ENCODE results near the gene ARFGAP1.

Gene ARFGAP1

GRCh38 chr20:63322933-63323273, 50.3 kb downstream of the ARFGAP1 start:
- no peak for DNase-seq (ENCODE audit: insufficient read length, low spot score)
- FAIRE-seq: no peak
- TF ChIP-seq TAF1 (IDR thresholded peaks at IDR 0.05; ENCODE audit: low read depth, low read length): no peak
- no peak for TF ChIP-seq POU2F2 (IDR thresholded peaks at IDR 0.05; ENCODE audit: low read depth, low read length)
- TF ChIP-seq PAX5 (IDR thresholded peaks at IDR 0.05; ENCODE audit: insufficient read depth, low read length, severe bottlenecking): no peak
- TF ChIP-seq POLR2A (IDR thresholded peaks at IDR 0.05; ENCODE audit: low read depth, low read length): no peak
- TF ChIP-seq POLR2AphosphoS5 (IDR thresholded peaks at IDR 0.05; ENCODE audit: low read depth, low read length): no peak
- TF ChIP-seq SPI1 (IDR thresholded peaks at IDR 0.05; ENCODE audit: low read depth, low read length): no peak

GRCh38 chr20:63323357-63323981, 50.9 kb downstream of the ARFGAP1 start:
- FAIRE-seq: no peak
- TF ChIP-seq PAX5 (IDR thresholded peaks at IDR 0.05; ENCODE audit: insufficient read depth, low read length, severe bottlenecking): no peak
- no peak for DNase-seq (ENCODE audit: insufficient read length, low spot score)

GRCh38 chr20:63325021-63325471, 52.4 kb downstream of the ARFGAP1 start:
- no peak for DNase-seq (ENCODE audit: insufficient read length, low spot score)
- TF ChIP-seq POU2F2 (IDR thresholded peaks at IDR 0.05; ENCODE audit: low read depth, low read length) (no peak), SPI1 (IDR thresholded peaks at IDR 0.05; ENCODE audit: low read depth, low read length) (no peak), PAX5 (IDR thresholded peaks at IDR 0.05; ENCODE audit: insufficient read depth, low read length, severe bottlenecking) (no peak), TAF1 (IDR thresholded peaks at IDR 0.05; ENCODE audit: low read depth, low read length) (no peak), POLR2AphosphoS5 (IDR thresholded peaks at IDR 0.05; ENCODE audit: low read depth, low read length) (no peak), POLR2A (IDR thresholded peaks at IDR 0.05; ENCODE audit: low read depth, low read length) (no peak)
- FAIRE-seq: no peak

- no peak for FAIRE-seq
- no peak for DNase-seq (ENCODE audit: insufficient read length, low spot score)
- TF ChIP-seq POLR2AphosphoS5 (IDR thresholded peaks at IDR 0.05; ENCODE audit: low read depth, low read length) (no peak), TAF1 (IDR thresholded peaks at IDR 0.05; ENCODE audit: low read depth, low read length) (no peak), POU2F2 (IDR thresholded peaks at IDR 0.05; ENCODE audit: low read depth, low read length) (no peak), POLR2A (IDR thresholded peaks at IDR 0.05; ENCODE audit: low read depth, low read length) (no peak), SPI1 (IDR thresholded peaks at IDR 0.05; ENCODE audit: low read depth, low read length) (no peak), PAX5 (IDR thresholded peaks at IDR 0.05; ENCODE audit: insufficient read depth, low read length, severe bottlenecking) (no peak)
Observed at GRCh38 chr20:63325554-63326313, 53.1 kb downstream of the ARFGAP1 start.

GRCh38 chr20:63326314-63327230, 54.0 kb downstream of the ARFGAP1 start:
- FAIRE-seq: no peak
- DNase-seq (ENCODE audit: insufficient read length, low spot score): no peak
- TF ChIP-seq POLR2AphosphoS5 (IDR thresholded peaks at IDR 0.05; ENCODE audit: low read depth, low read length) (no peak), POLR2A (IDR thresholded peaks at IDR 0.05; ENCODE audit: low read depth, low read length) (no peak), TAF1 (IDR thresholded peaks at IDR 0.05; ENCODE audit: low read depth, low read length) (no peak), SPI1 (IDR thresholded peaks at IDR 0.05; ENCODE audit: low read depth, low read length) (no peak), POU2F2 (IDR thresholded peaks at IDR 0.05; ENCODE audit: low read depth, low read length) (no peak), PAX5 (IDR thresholded peaks at IDR 0.05; ENCODE audit: insufficient read depth, low read length, severe bottlenecking) (no peak)

GRCh38 chr20:63327231-63327745, 54.7 kb downstream of the ARFGAP1 start:
- TF ChIP-seq SPI1 (IDR thresholded peaks at IDR 0.05; ENCODE audit: low read depth, low read length) (no peak), POU2F2 (IDR thresholded peaks at IDR 0.05; ENCODE audit: low read depth, low read length) (no peak), TAF1 (IDR thresholded peaks at IDR 0.05; ENCODE audit: low read depth, low read length) (no peak), POLR2A (IDR thresholded peaks at IDR 0.05; ENCODE audit: low read depth, low read length) (no peak), PAX5 (IDR thresholded peaks at IDR 0.05; ENCODE audit: insufficient read depth, low read length, severe bottlenecking) (no peak), POLR2AphosphoS5 (IDR thresholded peaks at IDR 0.05; ENCODE audit: low read depth, low read length) (no peak)
- DNase-seq (ENCODE audit: insufficient read length, low spot score): no peak
- no peak for FAIRE-seq

GRCh38 chr20:63328026-63328700, 55.5 kb downstream of the ARFGAP1 start:
- no peak for DNase-seq (ENCODE audit: insufficient read length, low spot score)
- FAIRE-seq: no peak
- TF ChIP-seq SPI1 (IDR thresholded peaks at IDR 0.05; ENCODE audit: low read depth, low read length) (no peak), POLR2A (IDR thresholded peaks at IDR 0.05; ENCODE audit: low read depth, low read length) (no peak), POLR2AphosphoS5 (IDR thresholded peaks at IDR 0.05; ENCODE audit: low read depth, low read length) (no peak), PAX5 (IDR thresholded peaks at IDR 0.05; ENCODE audit: insufficient read depth, low read length, severe bottlenecking) (no peak), TAF1 (IDR thresholded peaks at IDR 0.05; ENCODE audit: low read depth, low read length) (no peak), POU2F2 (IDR thresholded peaks at IDR 0.05; ENCODE audit: low read depth, low read length) (no peak)

- TF ChIP-seq POLR2A (IDR thresholded peaks at IDR 0.05; ENCODE audit: low read depth, low read length): no peak
- TF ChIP-seq SPI1 (IDR thresholded peaks at IDR 0.05; ENCODE audit: low read depth, low read length): no peak
- TF ChIP-seq POLR2AphosphoS5 (IDR thresholded peaks at IDR 0.05; ENCODE audit: low read depth, low read length): no peak
- no peak for TF ChIP-seq POU2F2 (IDR thresholded peaks at IDR 0.05; ENCODE audit: low read depth, low read length)
- TF ChIP-seq TAF1 (IDR thresholded peaks at IDR 0.05; ENCODE audit: low read depth, low read length): no peak
- TF ChIP-seq PAX5 (IDR thresholded peaks at IDR 0.05; ENCODE audit: insufficient read depth, low read length, severe bottlenecking): no peak
- no peak for DNase-seq (ENCODE audit: insufficient read length, low spot score)
- FAIRE-seq: no peak
Observed at GRCh38 chr20:63328718-63329275, 56.2 kb downstream of the ARFGAP1 start.

Measured in GM12891 (cell line).